ENCODE data around the gene TEX14. TPM values are rescaled to one million over a fixed set of nuclear protein-coding genes. Genes with fewer than 3 reads are reported as not detected.

Gene TEX14
- polyA plus RNA-seq, 3 donors, result 0.25 TPM; not detected in 2

GRCh38 chr17:58677194-58677880 lies 14.5 kb downstream of the TEX14 start:
- no peak overlapping the region for H3K27ac Mint-ChIP-seq
- H3K4me2 ChIP-seq (replicated peaks; ENCODE audit: extremely low read depth, low read length, poor library complexity, severe bottlenecking), result no peak overlapping the region
- no peak overlapping the region for H2AFZ ChIP-seq (ENCODE audit: insufficient read depth, low read depth, low read length, poor library complexity, severe bottlenecking)
- H3K36me3 ChIP-seq (replicated peaks in 1 of 2; ENCODE audit: control insufficient read depth in 1 of 2, insufficient read depth in 2 of 2, low read length in 2 of 2), result no peaks in the 10 kb centered on the region
- H3K4me1 Mint-ChIP-seq, result peaks cover 7% of the 10 kb centered on the region
- no peak for TF ChIP-seq CTCF (IDR thresholded peaks at IDR 0.05)
- no peaks in the 10 kb centered on the region for H3K79me2 ChIP-seq (ENCODE audit: insufficient read depth, low read length)
- H3K4me3 Mint-ChIP-seq, result no peak overlapping the region
- DNase-seq, result no peak
- WGBS (ENCODE audit: insufficient coverage), result 88% methylated on average over 1 of the region's 4 CpGs
- no peaks in the 10 kb centered on the region for H4K20me1 ChIP-seq (ENCODE audit: insufficient read depth, low read length)
- H3K4me3 ChIP-seq (replicated peaks in 1 of 3; ENCODE audit: low read depth in 2 of 3, low read length in 3 of 3), result no peak overlapping the region
- peaks cover 0 to 5% (median 0%) of the 10 kb centered on the region in 7 donors for H3K9me3 Mint-ChIP-seq
- no peaks in the 10 kb centered on the region for H3K9me3 ChIP-seq (replicated peaks in 1 of 2; ENCODE audit: control insufficient read depth in 1 of 2, insufficient read depth in 1 of 2, low read length in 2 of 2)
- H3K9ac ChIP-seq (ENCODE audit: insufficient read depth, low read length, poor library complexity, severe bottlenecking), result no peak overlapping the region
- H3K36me3 Mint-ChIP-seq, result no peaks in the 10 kb centered on the region
- intact Hi-C loops (cut with micrococcal nuclease), result no loop called here
- H3K27me3 Mint-ChIP-seq (ENCODE audit: low read depth in 3 of 3), result peaks cover 3 to 8% (median 5%) of the 10 kb centered on the region in 3 donors
- H3K27ac ChIP-seq (ENCODE audit: low read depth in 1 of 2, low read length in 2 of 2), result no peak overlapping the region
- H3K4me1 ChIP-seq (ENCODE audit: control insufficient read depth in 1 of 2, insufficient read depth in 2 of 2, low read length in 2 of 2), result no peaks in the 10 kb centered on the region
- H3K27me3 ChIP-seq (ENCODE audit: control insufficient read depth in 2 of 2, insufficient read depth in 2 of 2, low read length in 2 of 2), result no peaks in the 10 kb centered on the region

DNA sequence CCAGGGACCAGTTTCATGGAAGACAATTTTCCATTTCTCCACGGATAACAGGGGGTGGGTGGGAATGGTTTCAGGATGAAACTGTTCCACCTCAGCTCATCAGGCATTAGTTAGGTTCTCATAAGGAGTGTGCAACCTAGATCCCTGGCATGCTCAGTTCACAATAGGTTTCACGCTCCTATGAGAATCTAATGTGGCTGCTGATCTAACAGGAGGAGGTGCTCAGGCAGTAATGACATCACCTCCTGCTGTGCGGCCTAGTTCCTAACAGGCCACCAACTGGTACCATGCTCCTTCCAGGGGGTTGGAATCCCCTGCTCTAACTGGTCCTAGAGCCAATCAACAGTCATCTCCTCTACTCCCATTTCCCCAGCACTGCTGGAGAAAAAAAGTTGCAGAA lies 19.9 kb downstream of the TEX14 start:
- H3K27ac ChIP-seq (ENCODE audit: low read depth in 1 of 2, low read length in 2 of 2), result no peak overlapping the region
- H3K79me2 ChIP-seq (ENCODE audit: insufficient read depth, low read length), result no peaks in the 10 kb centered on the region
- Mint-ChIP-seq H3K4me3 (no peak overlapping the region), H3K36me3 (peaks cover 0 to 3% of the 10 kb centered on the region in 2 donors), H3K27ac (peak overlapping the region in 1 of 7 donors; percentile 2), H3K9me3 (no peaks in the 10 kb centered on the region), H3K4me1 (peaks cover 10% of the 10 kb centered on the region), H3K27me3 (ENCODE audit: low read depth in 3 of 3) (peaks cover 6 to 14% (median 6%) of the 10 kb centered on the region in 3 donors)
- DNase-seq, result no peak
- no peak for TF ChIP-seq CTCF (IDR thresholded peaks at IDR 0.05)
- no peaks in the 10 kb centered on the region for H3K9me3 ChIP-seq (replicated peaks in 1 of 2; ENCODE audit: control insufficient read depth in 1 of 2, insufficient read depth in 1 of 2, low read length in 2 of 2)
- no peaks in the 10 kb centered on the region for H3K36me3 ChIP-seq (replicated peaks in 1 of 2; ENCODE audit: control insufficient read depth in 1 of 2, insufficient read depth in 2 of 2, low read length in 2 of 2)
- no peaks in the 10 kb centered on the region for H4K20me1 ChIP-seq (ENCODE audit: insufficient read depth, low read length)
- H3K27me3 ChIP-seq (ENCODE audit: control insufficient read depth in 2 of 2, insufficient read depth in 2 of 2, low read length in 2 of 2), result no peaks in the 10 kb centered on the region
- H3K4me3 ChIP-seq (replicated peaks in 1 of 3; ENCODE audit: low read depth in 2 of 3, low read length in 3 of 3), result no peak overlapping the region
- no peak overlapping the region for H2AFZ ChIP-seq (ENCODE audit: insufficient read depth, low read depth, low read length, poor library complexity, severe bottlenecking)
- intact Hi-C loops (cut with micrococcal nuclease), result no loop called here
- H3K9ac ChIP-seq (ENCODE audit: insufficient read depth, low read length, poor library complexity, severe bottlenecking), result no peak overlapping the region
- H3K4me1 ChIP-seq (ENCODE audit: control insufficient read depth in 1 of 2, insufficient read depth in 2 of 2, low read length in 2 of 2), result no peaks in the 10 kb centered on the region
- 87% methylated on average over 3 of the region's 3 CpGs for WGBS (ENCODE audit: insufficient coverage)
- no peak overlapping the region for H3K4me2 ChIP-seq (replicated peaks; ENCODE audit: extremely low read depth, low read length, poor library complexity, severe bottlenecking)
